NT2/D1 (cell line): ENCODE measurements around the gene DISC1.

Experiments used
- DNase-seq: peaks from one replicate; pipeline ENCODE4 v3.0.0-alpha.2; 2011; ENCODE audit warnings: low read depth, low spot score
- H3K27me3 ChIP-seq: 2 replicates; pipeline ENCODE4 v1.6.0; 2011; ENCODE audit warnings: mild to moderate bottlenecking; ENCODE audit not compliant: insufficient read length, insufficient read depth
- H3K36me3 ChIP-seq: 2 replicates; pipeline ENCODE4 v1.6.1; 2011; ENCODE audit warnings: mild to moderate bottlenecking, low read length, mixed read lengths; ENCODE audit not compliant: insufficient read depth, insufficient read length
- H3K4me1 ChIP-seq: 2 replicates; pipeline ENCODE4 v1.5.1; 2011; ENCODE audit not compliant: insufficient read depth, insufficient read length
- H3K4me3 ChIP-seq: 2 replicates; pipeline ENCODE4 v1.5.1; 2011; ENCODE audit warnings: low read depth; ENCODE audit not compliant: insufficient read length
- H3K9ac ChIP-seq: 2 replicates; pipeline ENCODE4 v1.6.0; 2011; ENCODE audit warnings: low read depth; ENCODE audit not compliant: insufficient read length
- H3K9me3 ChIP-seq: 2 replicates; pipeline ENCODE4 v1.5.1; 2011; ENCODE audit warnings: mild to moderate bottlenecking, low read length; ENCODE audit not compliant: insufficient read depth
- SUZ12 ChIP-seq: IDR thresholded peaks from 2 replicates; pipeline ENCODE4 v1.6.1; 2011; ENCODE audit not compliant: insufficient read length, insufficient read depth; ENCODE audit errors: extremely low read depth
- YY1 ChIP-seq: IDR thresholded peaks from 2 replicates; pipeline ENCODE4 v1.6.1; 2011; ENCODE audit not compliant: insufficient read length, insufficient read depth
- ZNF274 ChIP-seq: IDR thresholded peaks from 2 replicates; pipeline ENCODE4 v1.6.1; 2011; ENCODE audit warnings: mild to moderate bottlenecking, low read depth, low read length

DISC1 gene

GRCh38 chr1:232038706-232039677, 412.4 kb downstream of the DISC1 start:
- TF ChIP-seq ZNF274: no peak
- no peak for TF ChIP-seq YY1
- TF ChIP-seq SUZ12: no peak
- Histone ChIP-seq H3K4me3 (no peak overlapping the region), H3K9ac (no peak overlapping the region), H3K36me3 (no peaks in the 10 kb centered on the region), H3K27me3 (no peaks in the 10 kb centered on the region), H3K4me1 (no peaks in the 10 kb centered on the region), H3K9me3 (no peaks in the 10 kb centered on the region)
- no peak for DNase-seq

GRCh38 chr1:232040260-232040659, 413.7 kb downstream of the DISC1 start:
- H3K27me3 ChIP-seq: no peaks in the 10 kb centered on the region
- no peak for DNase-seq
- H3K36me3 ChIP-seq: no peaks in the 10 kb centered on the region
- TF ChIP-seq SUZ12 (no peak), YY1 (no peak), ZNF274 (no peak)
- H3K4me3 ChIP-seq: no peak overlapping the region
- H3K9ac ChIP-seq: no peak overlapping the region
- H3K9me3 ChIP-seq: no peaks in the 10 kb centered on the region
- H3K4me1 ChIP-seq: no peaks in the 10 kb centered on the region

GRCh38 chr1:232044728-232045127, 418.1 kb downstream of the DISC1 start:
- no peaks in the 10 kb centered on the region for H3K9me3 ChIP-seq
- H3K36me3 ChIP-seq: no peaks in the 10 kb centered on the region
- no peak overlapping the region for H3K9ac ChIP-seq
- H3K27me3 ChIP-seq: no peaks in the 10 kb centered on the region
- H3K4me3 ChIP-seq: no peak overlapping the region
- TF ChIP-seq SUZ12 (no peak), ZNF274 (no peak), YY1 (no peak)
- no peak for DNase-seq
- H3K4me1 ChIP-seq: peaks cover 4% of the 10 kb centered on the region

- Histone ChIP-seq H3K36me3 (no peaks in the 10 kb centered on the region), H3K4me3 (no peak overlapping the region), H3K9me3 (no peaks in the 10 kb centered on the region), H3K4me1 (peaks cover 4% of the 10 kb centered on the region), H3K27me3 (no peaks in the 10 kb centered on the region), H3K9ac (no peak overlapping the region)
- no peak for DNase-seq
- TF ChIP-seq YY1 (no peak), SUZ12 (no peak), ZNF274 (no peak)
Observed at GRCh38 chr1:232045139-232045994, 418.8 kb downstream of the DISC1 start.

- Histone ChIP-seq H3K4me1 (peaks cover 4% of the 10 kb centered on the region), H3K27me3 (no peaks in the 10 kb centered on the region), H3K9ac (no peak overlapping the region), H3K36me3 (no peaks in the 10 kb centered on the region), H3K9me3 (no peaks in the 10 kb centered on the region), H3K4me3 (no peak overlapping the region)
- TF ChIP-seq SUZ12 (no peak), ZNF274 (no peak), YY1 (no peak)
- DNase-seq: no peak
Observed at GRCh38 chr1:232046451-232047306, 420.1 kb downstream of the DISC1 start.

GRCh38 chr1:232047473-232047872, 420.9 kb downstream of the DISC1 start:
- Histone ChIP-seq H3K4me3 (no peak overlapping the region), H3K9ac (no peak overlapping the region), H3K4me1 (peaks cover 4% of the 10 kb centered on the region), H3K36me3 (no peaks in the 10 kb centered on the region), H3K9me3 (no peaks in the 10 kb centered on the region), H3K27me3 (no peaks in the 10 kb centered on the region)
- no peak for TF ChIP-seq SUZ12
- no peak for TF ChIP-seq YY1
- no peak for TF ChIP-seq ZNF274
- no peak for DNase-seq

GRCh38 chr1:232048481-232048880, 421.9 kb downstream of the DISC1 start:
- Histone ChIP-seq H3K4me3 (no peak overlapping the region), H3K36me3 (no peaks in the 10 kb centered on the region), H3K27me3 (no peaks in the 10 kb centered on the region), H3K9ac (no peak overlapping the region), H3K4me1 (peaks cover 4% of the 10 kb centered on the region), H3K9me3 (no peaks in the 10 kb centered on the region)
- DNase-seq: no peak
- TF ChIP-seq YY1 (no peak), SUZ12 (no peak), ZNF274 (no peak)
